ENCODE data around the gene ZNF792. TPM values are rescaled to one million over a fixed set of nuclear protein-coding genes. Genes with fewer than 3 reads are reported as not detected.

The ZNF792 gene
- total and polyA plus RNA-seq, 2 of the 4 experiments (the other 2 are of a cell fraction) = 1.5 to 4.8 TPM

DNA sequence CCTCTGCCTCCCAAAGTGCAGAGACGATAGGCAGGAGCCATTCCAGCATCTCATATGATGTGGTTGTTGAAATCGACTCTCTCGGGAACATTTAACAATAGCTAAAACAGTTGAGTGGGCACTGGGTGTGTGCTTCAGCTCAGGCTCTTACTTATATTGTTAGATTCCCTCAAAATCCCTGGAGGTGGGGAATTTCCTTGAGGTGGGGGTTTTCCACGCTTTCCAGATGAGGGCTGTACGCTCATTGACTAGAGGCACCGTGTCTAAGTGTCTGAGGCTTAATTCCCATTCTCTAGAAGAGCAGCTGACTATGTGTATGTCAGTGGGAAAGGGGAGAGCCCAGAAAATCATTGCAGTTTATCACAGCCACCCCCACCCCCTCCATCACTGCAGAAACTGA, 25.3 kb upstream of the ZNF792 start:
- TF ChIP-seq FOS (IDR thresholded peaks at IDR 0.05; ENCODE audit: low read depth, low read length) = no peak
- no peak for TF ChIP-seq MAZ (IDR thresholded peaks at IDR 0.05; ENCODE audit: borderline replicate concordance, low read depth, low read length)
- no peak for TF ChIP-seq CEBPB (IDR thresholded peaks at IDR 0.05; ENCODE audit: low read depth, low read length)
- TF ChIP-seq, protein P1, sequence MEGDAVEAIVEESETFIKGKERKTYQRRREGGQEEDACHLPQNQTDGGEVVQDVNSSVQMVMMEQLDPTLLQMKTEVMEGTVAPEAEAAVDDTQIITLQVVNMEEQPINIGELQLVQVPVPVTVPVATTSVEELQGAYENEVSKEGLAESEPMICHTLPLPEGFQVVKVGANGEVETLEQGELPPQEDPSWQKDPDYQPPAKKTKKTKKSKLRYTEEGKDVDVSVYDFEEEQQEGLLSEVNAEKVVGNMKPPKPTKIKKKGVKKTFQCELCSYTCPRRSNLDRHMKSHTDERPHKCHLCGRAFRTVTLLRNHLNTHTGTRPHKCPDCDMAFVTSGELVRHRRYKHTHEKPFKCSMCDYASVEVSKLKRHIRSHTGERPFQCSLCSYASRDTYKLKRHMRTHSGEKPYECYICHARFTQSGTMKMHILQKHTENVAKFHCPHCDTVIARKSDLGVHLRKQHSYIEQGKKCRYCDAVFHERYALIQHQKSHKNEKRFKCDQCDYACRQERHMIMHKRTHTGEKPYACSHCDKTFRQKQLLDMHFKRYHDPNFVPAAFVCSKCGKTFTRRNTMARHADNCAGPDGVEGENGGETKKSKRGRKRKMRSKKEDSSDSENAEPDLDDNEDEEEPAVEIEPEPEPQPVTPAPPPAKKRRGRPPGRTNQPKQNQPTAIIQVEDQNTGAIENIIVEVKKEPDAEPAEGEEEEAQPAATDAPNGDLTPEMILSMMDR (conservative IDR thresholded peaks at IDR 0.05; ENCODE audit: low read depth, low read length) = no peak
- no peak for TF ChIP-seq MAFK (IDR thresholded peaks at IDR 0.05; ENCODE audit: low read depth, low read length)
- TF ChIP-seq POLR2A (IDR thresholded peaks at IDR 0.05; ENCODE audit: low read depth, low read length) = no peak
- no peak for TF ChIP-seq CHD1 (IDR thresholded peaks at IDR 0.05; ENCODE audit: low read depth, low read length)
- TF ChIP-seq, protein P2, sequence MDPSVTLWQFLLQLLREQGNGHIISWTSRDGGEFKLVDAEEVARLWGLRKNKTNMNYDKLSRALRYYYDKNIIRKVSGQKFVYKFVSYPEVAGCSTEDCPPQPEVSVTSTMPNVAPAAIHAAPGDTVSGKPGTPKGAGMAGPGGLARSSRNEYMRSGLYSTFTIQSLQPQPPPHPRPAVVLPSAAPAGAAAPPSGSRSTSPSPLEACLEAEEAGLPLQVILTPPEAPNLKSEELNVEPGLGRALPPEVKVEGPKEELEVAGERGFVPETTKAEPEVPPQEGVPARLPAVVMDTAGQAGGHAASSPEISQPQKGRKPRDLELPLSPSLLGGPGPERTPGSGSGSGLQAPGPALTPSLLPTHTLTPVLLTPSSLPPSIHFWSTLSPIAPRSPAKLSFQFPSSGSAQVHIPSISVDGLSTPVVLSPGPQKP (IDR thresholded peaks at IDR 0.05; ENCODE audit: borderline replicate concordance, low read depth, low read length) = no peak
- TF ChIP-seq NFE2L2 (IDR thresholded peaks at IDR 0.05; ENCODE audit: low read depth, low read length) = no peak
- no peak for TF ChIP-seq SMC3 (IDR thresholded peaks at IDR 0.05; ENCODE audit: low read depth, low read length)
- no peak for TF ChIP-seq BHLHE40 (IDR thresholded peaks at IDR 0.05; ENCODE audit: low read depth, low read length)
- TF ChIP-seq RAD21 (IDR thresholded peaks at IDR 0.05; ENCODE audit: low read length) = no peak
- TF ChIP-seq, protein P3, sequence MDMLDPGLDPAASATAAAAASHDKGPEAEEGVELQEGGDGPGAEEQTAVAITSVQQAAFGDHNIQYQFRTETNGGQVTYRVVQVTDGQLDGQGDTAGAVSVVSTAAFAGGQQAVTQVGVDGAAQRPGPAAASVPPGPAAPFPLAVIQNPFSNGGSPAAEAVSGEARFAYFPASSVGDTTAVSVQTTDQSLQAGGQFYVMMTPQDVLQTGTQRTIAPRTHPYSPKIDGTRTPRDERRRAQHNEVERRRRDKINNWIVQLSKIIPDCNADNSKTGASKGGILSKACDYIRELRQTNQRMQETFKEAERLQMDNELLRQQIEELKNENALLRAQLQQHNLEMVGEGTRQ (IDR thresholded peaks at IDR 0.05; ENCODE audit: low read depth, low read length) = no peak
- no peak for TF ChIP-seq RCOR1 (IDR thresholded peaks at IDR 0.05; ENCODE audit: insufficient replicate concordance, low read length)
- Histone ChIP-seq H3K4ac (ENCODE audit: low read depth, low read length) (no peak overlapping the region), H3K36me3 (ENCODE audit: control insufficient read depth, insufficient read depth, low read length) (no peaks in the 10 kb centered on the region), H2AFZ (replicated peaks; ENCODE audit: low read length, poor library complexity) (no peak overlapping the region), H3K4me2 (ENCODE audit: low read depth, low read length) (no peak overlapping the region), H3K27ac (ENCODE audit: insufficient read depth, low read length) (no peak overlapping the region), H3K27me3 (ENCODE audit: control insufficient read depth, insufficient read depth, low read length) (peaks cover 8% of the 10 kb centered on the region), H3K4me1 (ENCODE audit: control insufficient read depth, insufficient read depth, low read length) (no peaks in the 10 kb centered on the region), H4K91ac (ENCODE audit: insufficient read depth, low read depth, low read length) (no peak overlapping the region), H3K4me3 (ENCODE audit: insufficient read depth, low read depth, low read length) (no peak overlapping the region), H2AK5ac (ENCODE audit: low read depth, low read length) (no peak overlapping the region), H2BK15ac (ENCODE audit: low read depth, low read length) (no peak overlapping the region), H4K20me1 (ENCODE audit: insufficient read depth, low read length) (no peaks in the 10 kb centered on the region), H3K9ac (ENCODE audit: low read depth, low read length) (no peak overlapping the region), H2BK20ac (ENCODE audit: low read depth, low read length) (no peak overlapping the region), H2BK5ac (ENCODE audit: low read depth, low read length, poor library complexity, severe bottlenecking) (no peak overlapping the region), H4K5ac (ENCODE audit: low read depth, low read length) (no peak overlapping the region), H3K79me1 (ENCODE audit: low read depth in 1 of 2, low read length in 2 of 2) (no peaks in the 10 kb centered on the region), H3K56ac (ENCODE audit: extremely low read depth, insufficient read depth, low read length) (no peak overlapping the region), H3K9me3 (ENCODE audit: control insufficient read depth, insufficient read depth, low read length) (no peaks in the 10 kb centered on the region), H3K14ac (replicated peaks; ENCODE audit: low read depth, low read length) (no peak overlapping the region), H2BK120ac (ENCODE audit: low read depth, low read length) (no peak overlapping the region), H3K18ac (ENCODE audit: low read depth, low read length) (no peak overlapping the region), H2AK9ac (replicated peaks; ENCODE audit: low read depth, low read length, poor library complexity) (no peak overlapping the region), H4K8ac (ENCODE audit: low read depth in 2 of 2, low read length in 2 of 2) (no peak overlapping the region), H3K23ac (ENCODE audit: low read depth, low read length) (no peak overlapping the region), H3K9me1 (ENCODE audit: insufficient read depth, low read length) (no peaks in the 10 kb centered on the region)
- ATAC-seq (ENCODE audit: low read depth) (no peak), DNase-seq (no peak)
- WGBS, 2 experiments (ENCODE audit: extremely low coverage in 2 of 2, insufficient read length in 1 of 2) = no CpG with 5 or more reads among the region's 6 CpGs
- ChIA-PET POLR2A (ENCODE audit: unreplicated experiment) (no interaction called here), CTCF (interaction anchor here (0.6 kb wide), 1 partner anchor 121 kb away, joined by 3 read pairs; no protein-coding TSS in a partner anchor)
- in situ Hi-C loops (cut with MboI; ENCODE audit: low sequenced_read_pairs) = no loop called here
- BruUV-seq (replicated peaks) = no TSS peak
- intact Hi-C loops (cut with micrococcal nuclease) = no loop called here
- dilution Hi-C loops (cut with HindIII; ENCODE audit: low sequenced_read_pairs, unreplicated experiment) = no loop called here

Data from IMR-90 (cell line).